ENCODE data around the gene PDLIM4.

GRCh38 chr5:132227485-132228240 is 29.8 kb upstream of the PDLIM4 start, which contains the start of gene P4HA2:
- TF ChIP-seq CTCF (IDR thresholded peaks at IDR 0.05; ENCODE audit: insufficient read depth, low read length) (no peak), POLR2AphosphoS5 (IDR thresholded peaks at IDR 0.05; ENCODE audit: low read depth) (no peak), GABPA (IDR thresholded peaks at IDR 0.05; ENCODE audit: low read depth) (no peak)
